ENCODE results near the gene METTL8. TPM values are rescaled to one million over a fixed set of nuclear protein-coding genes. Genes with fewer than 3 reads are reported as not detected.

Gene METTL8
- polyA plus RNA-seq, 1 of the 3 experiments (the other 2 are of a cell fraction): 5.1 TPM

DNA sequence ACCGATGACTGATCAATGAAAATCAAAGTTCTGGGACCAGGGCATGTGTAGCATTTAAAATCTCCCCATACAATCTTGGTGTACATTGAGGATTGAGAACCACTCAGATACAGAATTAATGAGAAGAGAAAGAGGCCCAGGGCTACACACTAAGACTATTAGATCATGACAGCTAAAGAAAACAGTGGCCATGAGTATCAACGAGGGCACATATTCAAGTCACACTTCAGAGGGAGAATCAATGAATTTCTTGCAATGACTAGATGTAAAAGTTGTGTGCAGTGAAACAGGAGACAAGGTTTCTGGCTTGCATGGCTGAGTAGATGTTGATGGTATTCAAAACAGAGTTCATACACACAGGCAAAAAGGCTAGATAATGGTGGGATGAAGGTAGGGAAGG lies 29.1 kb downstream of the METTL8 start:
- Histone ChIP-seq H3K9ac (no peak overlapping the region), H3K4me3 (ENCODE audit: low read depth in 2 of 2, low read length in 1 of 2) (no peak overlapping the region), H3K27me3 (ENCODE audit: insufficient read depth) (no peaks in the 10 kb centered on the region), H3K79me2 (ENCODE audit: insufficient read depth) (peaks cover 14% of the 10 kb centered on the region; the same call in 1 of the 2 replicates), H3K4me1 (ENCODE audit: control insufficient read depth in 1 of 2, insufficient read depth in 2 of 2, low read depth in 1 of 2, low read length in 1 of 2) (peaks cover 4 to 9% of the 10 kb centered on the region in 2 experiments; a peak in 2 of 4 replicates), H3K27ac (ENCODE audit: low read depth in 2 of 2, low read length in 1 of 2) (peak overlapping the region in 1 of 2 experiments; percentile 54; a peak in 2 of 4 replicates), H2AFZ (ENCODE audit: low read depth) (no peak overlapping the region), H3K36me3 (replicated peaks in 1 of 2; ENCODE audit: control insufficient read depth in 1 of 2, insufficient read depth in 2 of 2, low read length in 1 of 2) (peaks cover 0 to 2% of the 10 kb centered on the region in 2 experiments), H3K4me2 (no peak overlapping the region), H4K20me1 (ENCODE audit: insufficient read depth) (no peaks in the 10 kb centered on the region), H3K9me2 (no peaks in the 10 kb centered on the region), H3F3A (replicated peaks; ENCODE audit: insufficient read depth) (peaks cover 13% of the 10 kb centered on the region), H3K9me3 (peaks cover 5% of the 10 kb centered on the region; the same call in 1 of the 2 replicates)
- ChIA-PET CTCF (interaction anchor here (2.1 kb wide), 1 partner anchor 12 kb away, joined by 10 read pairs; no protein-coding TSS in a partner anchor), POLR2A (no interaction called here)
- no peak for DNase-seq
- 90% methylated on average over 2 of the region's 2 CpGs for WGBS (ENCODE audit: low lambda C conversion rate)
- TF ChIP-seq RFX5 (IDR thresholded peaks at IDR 0.05; ENCODE audit: low read length): no peak
- no peak for TF ChIP-seq MAX (IDR thresholded peaks at IDR 0.05; ENCODE audit: low read depth)
- TF ChIP-seq EZH2phosphoT487 (IDR thresholded peaks at IDR 0.05; ENCODE audit: borderline replicate concordance, low read depth): no peak
- TF ChIP-seq RAD21 (IDR thresholded peaks at IDR 0.05; ENCODE audit: low read length): no peak

GRCh38 chr2:171404261-171404660 lies 29.5 kb downstream of the METTL8 start:
- peak overlapping the region in 1 of 2 experiments; percentile 67; a peak in 1 of 4 replicates for H3K27ac ChIP-seq (ENCODE audit: low read depth in 2 of 2, low read length in 1 of 2)
- DNase-seq: no peak
- no peak overlapping the region for H3K9ac ChIP-seq
- CTCF ChIA-PET: interaction anchor here (2.1 kb wide), 1 partner anchor 12 kb away, joined by 10 read pairs; no protein-coding TSS in a partner anchor
- peaks cover 13% of the 10 kb centered on the region for H3F3A ChIP-seq (replicated peaks; ENCODE audit: insufficient read depth)
- H3K4me1 ChIP-seq (ENCODE audit: control insufficient read depth in 1 of 2, insufficient read depth in 2 of 2, low read depth in 1 of 2, low read length in 1 of 2): peaks cover 0 to 9% of the 10 kb centered on the region in 2 experiments; a peak in 1 of 4 replicates
- no peak overlapping the region for H3K4me2 ChIP-seq
- no peaks in the 10 kb centered on the region for H3K27me3 ChIP-seq (ENCODE audit: insufficient read depth)
- peaks cover 0 to 2% of the 10 kb centered on the region in 2 experiments for H3K36me3 ChIP-seq (replicated peaks in 1 of 2; ENCODE audit: control insufficient read depth in 1 of 2, insufficient read depth in 2 of 2, low read length in 1 of 2)
- 77% methylated on average over 5 of the region's 5 CpGs for WGBS (ENCODE audit: low lambda C conversion rate)
- no peak overlapping the region for H2AFZ ChIP-seq (ENCODE audit: low read depth)
- H4K20me1 ChIP-seq (ENCODE audit: insufficient read depth): no peaks in the 10 kb centered on the region
- H3K79me2 ChIP-seq (ENCODE audit: insufficient read depth): peaks cover 14% of the 10 kb centered on the region; the same call in 1 of the 2 replicates
- no peaks in the 10 kb centered on the region for H3K9me2 ChIP-seq
- POLR2A ChIA-PET: no interaction called here
- peaks cover 5% of the 10 kb centered on the region; the same call in 1 of the 2 replicates for H3K9me3 ChIP-seq
- no peak overlapping the region for H3K4me3 ChIP-seq (ENCODE audit: low read depth in 2 of 2, low read length in 1 of 2)
- TF ChIP-seq SMC3 (IDR thresholded peaks at IDR 0.05; ENCODE audit: low read depth, low read length): no peak
- no peak for TF ChIP-seq TEAD4 (IDR thresholded peaks at IDR 0.05; ENCODE audit: borderline replicate concordance, insufficient read depth)
- TF ChIP-seq MXI1 (IDR thresholded peaks at IDR 0.05; ENCODE audit: low read depth, low read length): no peak
- TF ChIP-seq ELF1 (IDR thresholded peaks at IDR 0.05): no peak
- TF ChIP-seq, protein P1, sequence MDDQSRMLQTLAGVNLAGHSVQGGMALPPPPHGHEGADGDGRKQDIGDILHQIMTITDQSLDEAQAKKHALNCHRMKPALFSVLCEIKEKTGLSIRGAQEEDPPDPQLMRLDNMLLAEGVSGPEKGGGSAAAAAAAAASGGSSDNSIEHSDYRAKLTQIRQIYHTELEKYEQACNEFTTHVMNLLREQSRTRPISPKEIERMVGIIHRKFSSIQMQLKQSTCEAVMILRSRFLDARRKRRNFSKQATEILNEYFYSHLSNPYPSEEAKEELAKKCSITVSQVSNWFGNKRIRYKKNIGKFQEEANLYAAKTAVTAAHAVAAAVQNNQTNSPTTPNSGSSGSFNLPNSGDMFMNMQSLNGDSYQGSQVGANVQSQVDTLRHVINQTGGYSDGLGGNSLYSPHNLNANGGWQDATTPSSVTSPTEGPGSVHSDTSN (IDR thresholded peaks at IDR 0.05): peak; percentile 86
- TF ChIP-seq FOXJ3 (CRISPR knock-in tag; IDR thresholded peaks at IDR 0.05): no peak
- no peak for TF ChIP-seq SIN3A (IDR thresholded peaks at IDR 0.05; ENCODE audit: borderline replicate concordance, low read depth, low read length)
- no peak; a peak in 1 of 4 replicates for TF ChIP-seq EP300 (IDR thresholded peaks at IDR 0.05; ENCODE audit: borderline replicate concordance in 1 of 2, low read depth in 1 of 2, low read length in 1 of 2)
- TF ChIP-seq, protein P2, sequence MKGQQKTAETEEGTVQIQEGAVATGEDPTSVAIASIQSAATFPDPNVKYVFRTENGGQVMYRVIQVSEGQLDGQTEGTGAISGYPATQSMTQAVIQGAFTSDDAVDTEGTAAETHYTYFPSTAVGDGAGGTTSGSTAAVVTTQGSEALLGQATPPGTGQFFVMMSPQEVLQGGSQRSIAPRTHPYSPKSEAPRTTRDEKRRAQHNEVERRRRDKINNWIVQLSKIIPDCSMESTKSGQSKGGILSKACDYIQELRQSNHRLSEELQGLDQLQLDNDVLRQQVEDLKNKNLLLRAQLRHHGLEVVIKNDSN (IDR thresholded peaks at IDR 0.05; ENCODE audit: borderline replicate concordance, low read depth): no peak
- no peak for TF ChIP-seq MAX (IDR thresholded peaks at IDR 0.05; ENCODE audit: low read depth)
- TF ChIP-seq TAF1 (IDR thresholded peaks at IDR 0.05; ENCODE audit: borderline replicate concordance, low read depth, low read length): no peak
- no peak for TF ChIP-seq YY1 (IDR thresholded peaks at IDR 0.05; ENCODE audit: low read depth)
- TF ChIP-seq REST (IDR thresholded peaks at IDR 0.05; ENCODE audit: low read depth, low read length): no peak
- no peak for TF ChIP-seq EZH2phosphoT487 (IDR thresholded peaks at IDR 0.05; ENCODE audit: borderline replicate concordance, low read depth)
- TF ChIP-seq JUND (IDR thresholded peaks at IDR 0.05): peak; percentile 71
- peak; percentile 36; the same call in 1 of the 2 replicates for TF ChIP-seq TCF12 (IDR thresholded peaks at IDR 0.05)
- peak; percentile 62; the same call in 1 of the 2 replicates for TF ChIP-seq FOSL2 (IDR thresholded peaks at IDR 0.05; ENCODE audit: borderline replicate concordance, low read depth)
- TF ChIP-seq, protein P3, sequence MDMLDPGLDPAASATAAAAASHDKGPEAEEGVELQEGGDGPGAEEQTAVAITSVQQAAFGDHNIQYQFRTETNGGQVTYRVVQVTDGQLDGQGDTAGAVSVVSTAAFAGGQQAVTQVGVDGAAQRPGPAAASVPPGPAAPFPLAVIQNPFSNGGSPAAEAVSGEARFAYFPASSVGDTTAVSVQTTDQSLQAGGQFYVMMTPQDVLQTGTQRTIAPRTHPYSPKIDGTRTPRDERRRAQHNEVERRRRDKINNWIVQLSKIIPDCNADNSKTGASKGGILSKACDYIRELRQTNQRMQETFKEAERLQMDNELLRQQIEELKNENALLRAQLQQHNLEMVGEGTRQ (IDR thresholded peaks at IDR 0.05; ENCODE audit: borderline replicate concordance, low read depth, low read length): no peak
- TF ChIP-seq MEF2A (IDR thresholded peaks at IDR 0.05; ENCODE audit: borderline replicate concordance, low read depth): no peak
